B cell (primary cell): ENCODE data around the gene TGM3.

Experiments
- EZH2 ChIP-seq: IDR thresholded peaks from 2 replicates; pipeline ENCODE4 v1.6.1; 2012; ENCODE audit warnings: borderline replicate concordance, low read depth, mild to moderate bottlenecking, moderate library complexity, low read length; ENCODE audit not compliant: insufficient read depth, poor library complexity, severe bottlenecking
- TF ChIP-seq, protein P1 (sequence below): fragments of 200-600 bp; IDR thresholded peaks from one replicate; pipeline ENCODE4 v1.8.0; 2022; ENCODE audit warnings: antibody characterized with exemption, mild to moderate bottlenecking

DNA sequence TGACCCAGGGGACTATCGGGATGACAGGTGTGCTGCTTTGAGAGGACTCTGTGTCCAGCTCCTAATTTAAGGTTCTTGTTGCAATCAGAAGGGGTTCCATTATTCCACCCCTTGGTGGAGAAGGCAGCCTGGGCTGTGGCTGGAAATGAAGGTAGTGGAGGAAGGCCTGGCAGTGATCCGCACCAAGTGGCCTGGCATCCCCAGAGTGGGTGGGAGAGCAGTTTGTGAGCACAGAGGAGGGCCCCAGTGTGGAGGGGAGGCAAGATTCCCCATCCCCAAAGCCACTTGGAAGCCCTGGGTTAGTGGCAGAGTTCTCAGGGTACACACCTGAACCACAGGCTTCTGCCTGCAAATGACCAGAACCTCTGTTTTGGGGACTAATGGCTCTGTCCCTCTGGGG, 2.3 kb downstream of the TGM3 start:
- TF ChIP-seq EZH2: no peak
- TF ChIP-seq, protein P1, sequence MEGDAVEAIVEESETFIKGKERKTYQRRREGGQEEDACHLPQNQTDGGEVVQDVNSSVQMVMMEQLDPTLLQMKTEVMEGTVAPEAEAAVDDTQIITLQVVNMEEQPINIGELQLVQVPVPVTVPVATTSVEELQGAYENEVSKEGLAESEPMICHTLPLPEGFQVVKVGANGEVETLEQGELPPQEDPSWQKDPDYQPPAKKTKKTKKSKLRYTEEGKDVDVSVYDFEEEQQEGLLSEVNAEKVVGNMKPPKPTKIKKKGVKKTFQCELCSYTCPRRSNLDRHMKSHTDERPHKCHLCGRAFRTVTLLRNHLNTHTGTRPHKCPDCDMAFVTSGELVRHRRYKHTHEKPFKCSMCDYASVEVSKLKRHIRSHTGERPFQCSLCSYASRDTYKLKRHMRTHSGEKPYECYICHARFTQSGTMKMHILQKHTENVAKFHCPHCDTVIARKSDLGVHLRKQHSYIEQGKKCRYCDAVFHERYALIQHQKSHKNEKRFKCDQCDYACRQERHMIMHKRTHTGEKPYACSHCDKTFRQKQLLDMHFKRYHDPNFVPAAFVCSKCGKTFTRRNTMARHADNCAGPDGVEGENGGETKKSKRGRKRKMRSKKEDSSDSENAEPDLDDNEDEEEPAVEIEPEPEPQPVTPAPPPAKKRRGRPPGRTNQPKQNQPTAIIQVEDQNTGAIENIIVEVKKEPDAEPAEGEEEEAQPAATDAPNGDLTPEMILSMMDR: no peak
